ENCODE data around the gene PDGFD. TPM values are rescaled to one million over a fixed set of nuclear protein-coding genes. Genes with fewer than 3 reads are reported as not detected.

Gene PDGFD
- total RNA-seq, 1 donor from 2014 or later: 21.9 TPM

- Histone ChIP-seq H3K36me3 (no peaks in the 10 kb centered on the region), H3K9me3 (no peaks in the 10 kb centered on the region), H3K4me3 (no peak overlapping the region), H3K27me3 (no peaks in the 10 kb centered on the region), H3K4me1 (no peaks in the 10 kb centered on the region), H3K27ac (no peak overlapping the region)
- DNase-seq (ENCODE audit: extremely low spot score in 2 of 2): no peak
- no peak for TF ChIP-seq POLR2AphosphoS5 (IDR thresholded peaks at IDR 0.05; ENCODE audit: insufficient read depth in 1 of 2, low read depth in 1 of 2)
- TF ChIP-seq POLR2A (IDR thresholded peaks at IDR 0.05): no peak
- TF ChIP-seq CTCF (IDR thresholded peaks at IDR 0.05): no peak
- intact Hi-C loops (cut with DNase I): no loop called here
These were observed 169.4 kb downstream of the PDGFD start for GRCh38 chr11:103994518-103994917.

- no peak overlapping the region for H3K4me3 ChIP-seq
- H3K27ac ChIP-seq: no peak overlapping the region
- TF ChIP-seq POLR2AphosphoS5 (IDR thresholded peaks at IDR 0.05; ENCODE audit: insufficient read depth in 1 of 2, low read depth in 1 of 2) (no peak), CTCF (IDR thresholded peaks at IDR 0.05) (no peak), POLR2A (IDR thresholded peaks at IDR 0.05) (no peak)
- intact Hi-C loops (cut with DNase I): no loop called here
- no peaks in the 10 kb centered on the region for H3K4me1 ChIP-seq
- no peak for DNase-seq (ENCODE audit: extremely low spot score in 2 of 2)
- H3K27me3 ChIP-seq: no peaks in the 10 kb centered on the region
- H3K36me3 ChIP-seq: no peaks in the 10 kb centered on the region
- H3K9me3 ChIP-seq: no peaks in the 10 kb centered on the region
These were observed 169.9 kb downstream of the PDGFD start for GRCh38 chr11:103994094-103994493.

GRCh38 chr11:103993507-103993906 lies 170.4 kb downstream of the PDGFD start:
- H3K4me1 ChIP-seq: peaks cover 2% of the 10 kb centered on the region
- no peak for DNase-seq (ENCODE audit: extremely low spot score in 2 of 2)
- H3K27ac ChIP-seq: no peak overlapping the region
- no peak overlapping the region for H3K4me3 ChIP-seq
- H3K27me3 ChIP-seq: no peaks in the 10 kb centered on the region
- intact Hi-C loops (cut with DNase I): no loop called here
- H3K36me3 ChIP-seq: no peaks in the 10 kb centered on the region
- H3K9me3 ChIP-seq: no peaks in the 10 kb centered on the region
- TF ChIP-seq POLR2A (IDR thresholded peaks at IDR 0.05): no peak
- TF ChIP-seq CTCF (IDR thresholded peaks at IDR 0.05): no peak
- no peak for TF ChIP-seq POLR2AphosphoS5 (IDR thresholded peaks at IDR 0.05; ENCODE audit: insufficient read depth in 1 of 2, low read depth in 1 of 2)

GRCh38 chr11:103988595-103988969 lies 175.4 kb downstream of the PDGFD start:
- DNase-seq (ENCODE audit: extremely low spot score in 2 of 2): no peak
- Histone ChIP-seq H3K4me3 (no peak overlapping the region), H3K4me1 (peaks cover 5% of the 10 kb centered on the region), H3K36me3 (no peaks in the 10 kb centered on the region), H3K27ac (no peak overlapping the region), H3K9me3 (no peaks in the 10 kb centered on the region), H3K27me3 (no peaks in the 10 kb centered on the region)
- TF ChIP-seq POLR2A (IDR thresholded peaks at IDR 0.05) (no peak), POLR2AphosphoS5 (IDR thresholded peaks at IDR 0.05; ENCODE audit: insufficient read depth in 1 of 2, low read depth in 1 of 2) (no peak), CTCF (IDR thresholded peaks at IDR 0.05) (no peak)
- intact Hi-C loops (cut with DNase I): no loop called here

GRCh38 chr11:103987629-103988594 lies 176.0 kb downstream of the PDGFD start:
- Histone ChIP-seq H3K4me1 (peaks cover 5% of the 10 kb centered on the region), H3K4me3 (no peak overlapping the region), H3K36me3 (no peaks in the 10 kb centered on the region), H3K27me3 (no peaks in the 10 kb centered on the region), H3K9me3 (no peaks in the 10 kb centered on the region), H3K27ac (no peak overlapping the region)
- TF ChIP-seq POLR2A (IDR thresholded peaks at IDR 0.05) (no peak), CTCF (IDR thresholded peaks at IDR 0.05) (no peak), POLR2AphosphoS5 (IDR thresholded peaks at IDR 0.05; ENCODE audit: insufficient read depth in 1 of 2, low read depth in 1 of 2) (no peak)
- DNase-seq (ENCODE audit: extremely low spot score in 2 of 2): no peak
- intact Hi-C loops (cut with DNase I): no loop called here
